ENCODE results near the gene CRLF3. TPM values are rescaled to one million over a fixed set of nuclear protein-coding genes. Genes with fewer than 3 reads are reported as not detected.

CRLF3 gene
- total RNA-seq, 6 experiments from 2014 or later: 11.6 to 13.4 (median 12.1) TPM

DNA sequence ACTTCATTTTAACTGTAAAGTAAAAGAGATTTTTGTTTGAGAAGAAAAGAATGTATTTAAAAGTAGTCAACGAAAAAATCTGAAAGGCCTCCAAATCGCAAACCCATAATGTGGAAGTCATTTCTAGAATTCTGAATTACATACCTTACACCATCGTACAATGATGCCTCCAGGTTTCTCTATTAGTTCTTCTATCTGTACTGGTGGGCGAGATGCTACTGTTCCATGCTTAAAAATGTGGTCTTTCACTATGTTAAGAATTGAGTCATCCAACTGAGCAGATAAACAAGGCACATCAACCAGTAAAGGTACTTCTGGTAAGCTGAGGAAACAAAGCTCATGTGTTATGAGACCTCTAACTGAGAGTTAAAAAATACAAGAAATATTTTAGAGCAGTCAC, 28.5 kb downstream of the CRLF3 start:
- Mint-ChIP-seq H3K9me3 (no peaks in the 10 kb centered on the region), H3K27ac (no peak overlapping the region; the same call in 1 of the 2 replicates), H3K27me3 (ENCODE audit: insufficient read depth) (0 out of 2 replicates have a peak, but pooled peaks cover 2% of the 10 kb centered on the region), H3K36me3 (ENCODE audit: low read depth) (peaks cover 22% of the 10 kb centered on the region), H3K4me1 (ENCODE audit: low read depth) (peaks cover 7% of the 10 kb centered on the region; the same call in 1 of the 2 replicates), H3K4me3 (no peak overlapping the region)
- TF ChIP-seq, protein P1, sequence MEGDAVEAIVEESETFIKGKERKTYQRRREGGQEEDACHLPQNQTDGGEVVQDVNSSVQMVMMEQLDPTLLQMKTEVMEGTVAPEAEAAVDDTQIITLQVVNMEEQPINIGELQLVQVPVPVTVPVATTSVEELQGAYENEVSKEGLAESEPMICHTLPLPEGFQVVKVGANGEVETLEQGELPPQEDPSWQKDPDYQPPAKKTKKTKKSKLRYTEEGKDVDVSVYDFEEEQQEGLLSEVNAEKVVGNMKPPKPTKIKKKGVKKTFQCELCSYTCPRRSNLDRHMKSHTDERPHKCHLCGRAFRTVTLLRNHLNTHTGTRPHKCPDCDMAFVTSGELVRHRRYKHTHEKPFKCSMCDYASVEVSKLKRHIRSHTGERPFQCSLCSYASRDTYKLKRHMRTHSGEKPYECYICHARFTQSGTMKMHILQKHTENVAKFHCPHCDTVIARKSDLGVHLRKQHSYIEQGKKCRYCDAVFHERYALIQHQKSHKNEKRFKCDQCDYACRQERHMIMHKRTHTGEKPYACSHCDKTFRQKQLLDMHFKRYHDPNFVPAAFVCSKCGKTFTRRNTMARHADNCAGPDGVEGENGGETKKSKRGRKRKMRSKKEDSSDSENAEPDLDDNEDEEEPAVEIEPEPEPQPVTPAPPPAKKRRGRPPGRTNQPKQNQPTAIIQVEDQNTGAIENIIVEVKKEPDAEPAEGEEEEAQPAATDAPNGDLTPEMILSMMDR (IDR thresholded peaks at IDR 0.05): no peak
- DNase-seq: no peak

DNA sequence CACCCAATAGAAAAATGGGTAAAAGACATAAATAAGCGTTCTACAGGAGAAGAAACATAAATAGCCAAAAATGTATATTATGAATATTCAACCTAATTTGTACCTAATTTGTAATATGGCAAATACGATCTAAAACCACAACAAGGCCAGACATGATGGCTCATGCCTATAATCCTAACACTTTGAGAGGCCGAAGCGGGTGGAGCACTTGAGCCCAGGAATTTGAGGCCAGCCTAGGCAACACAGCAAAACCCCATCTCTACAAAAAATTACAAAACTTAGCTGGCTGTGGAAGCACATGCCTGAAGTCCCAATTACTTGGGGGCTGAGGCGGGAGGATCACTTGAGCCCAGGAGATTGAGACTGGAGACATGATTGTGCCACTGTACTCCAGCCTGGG, 30.1 kb downstream of the CRLF3 start:
- H3K4me3 Mint-ChIP-seq: no peak overlapping the region
- no peaks in the 10 kb centered on the region for H3K9me3 Mint-ChIP-seq
- no peak for DNase-seq
- H3K4me1 Mint-ChIP-seq (ENCODE audit: low read depth): peaks cover 9% of the 10 kb centered on the region
- H3K27ac Mint-ChIP-seq: 0 out of 2 replicates have a peak overlapping the region, but pooled peaks have one; percentile 2
- no peaks in the 10 kb centered on the region for H3K27me3 Mint-ChIP-seq (ENCODE audit: insufficient read depth)
- peaks cover 27% of the 10 kb centered on the region for H3K36me3 Mint-ChIP-seq (ENCODE audit: low read depth)
- TF ChIP-seq, protein P1 (IDR thresholded peaks at IDR 0.05): no peak

GRCh38 chr17:30793282-30793977, 31.1 kb downstream of the CRLF3 start:
- Mint-ChIP-seq H3K9me3 (no peaks in the 10 kb centered on the region), H3K27me3 (ENCODE audit: insufficient read depth) (no peaks in the 10 kb centered on the region), H3K4me1 (ENCODE audit: low read depth) (peaks cover 17% of the 10 kb centered on the region), H3K4me3 (no peak overlapping the region), H3K36me3 (ENCODE audit: low read depth) (peaks cover 34% of the 10 kb centered on the region), H3K27ac (peak overlapping the region; percentile 2; the same call in 1 of the 2 replicates)
- TF ChIP-seq, protein P1 (IDR thresholded peaks at IDR 0.05): no peak
- DNase-seq: no peak

DNA sequence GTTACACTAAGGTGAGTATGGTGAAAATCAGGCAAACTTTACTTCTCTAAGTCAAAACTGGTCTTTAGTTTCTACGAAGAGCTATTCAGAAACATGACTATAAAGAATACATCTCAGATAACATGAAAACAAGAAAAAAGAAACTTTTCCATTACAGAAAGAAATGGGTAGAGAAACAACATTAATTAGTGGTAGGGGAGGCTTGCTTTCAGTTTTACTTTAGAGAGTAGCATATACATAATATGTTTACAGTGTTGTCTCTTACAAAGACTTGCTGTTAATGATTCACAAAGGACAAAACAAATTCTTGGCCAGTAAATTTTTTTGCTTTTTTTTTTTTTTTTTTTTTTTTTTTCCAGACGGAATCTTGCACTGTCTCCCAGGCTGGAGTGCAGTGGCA, 34.2 kb downstream of the CRLF3 start:
- TF ChIP-seq, protein P1 (IDR thresholded peaks at IDR 0.05): no peak
- peak overlapping the region; percentile 38; the same call in 1 of the 2 replicates for H3K27ac Mint-ChIP-seq
- no peak for DNase-seq

GRCh38 chr17:30788918-30789317, 35.6 kb downstream of the CRLF3 start:
- H3K27ac Mint-ChIP-seq: peak overlapping the region; percentile 75
- H3K27me3 Mint-ChIP-seq (ENCODE audit: insufficient read depth): peaks cover 5% of the 10 kb centered on the region; the same call in 1 of the 2 replicates
- peak overlapping the region; percentile 50; the same call in 1 of the 2 replicates for H3K4me3 Mint-ChIP-seq
- H3K9me3 Mint-ChIP-seq: no peaks in the 10 kb centered on the region
- TF ChIP-seq, protein P1 (IDR thresholded peaks at IDR 0.05): no peak
- DNase-seq: peak; percentile 31
- H3K36me3 Mint-ChIP-seq (ENCODE audit: low read depth): peaks cover 39% of the 10 kb centered on the region
- peaks cover 23% of the 10 kb centered on the region for H3K4me1 Mint-ChIP-seq (ENCODE audit: low read depth)

More for the DNA sequence above, 34.2 kb downstream of the CRLF3 start:
- Mint-ChIP-seq H3K4me1 (ENCODE audit: low read depth) (peaks cover 17% of the 10 kb centered on the region), H3K36me3 (ENCODE audit: low read depth) (peaks cover 40% of the 10 kb centered on the region), H3K27me3 (ENCODE audit: insufficient read depth) (peaks cover 5% of the 10 kb centered on the region; the same call in 1 of the 2 replicates), H3K4me3 (no peak overlapping the region), H3K9me3 (no peaks in the 10 kb centered on the region)

Data from HFFc6 (cell line).